Gastroesophageal sphincter (tissue), 3 donors: ENCODE measurements around the gene RND1.

Source experiments
- EP300 ChIP-seq: sonication (generic); formaldehyde crosslinking; IDR thresholded peaks from one replicate; pipeline ENCODE4 v1.6.1; 2017; ENCODE audit warnings: antibody characterized with exemption, mild to moderate bottlenecking
- POLR2A ChIP-seq, 2 donors: fragments of 450-650 bp; IDR thresholded peaks; one replicate each; pipeline ENCODE4 v1.6.1; 2017; ENCODE audit warnings: antibody characterized with exemption in 2 of 2, mild to moderate bottlenecking in 2 of 2, moderate library complexity in 1 of 2
- POLR2AphosphoS5 ChIP-seq: sonication (generic); formaldehyde crosslinking; IDR thresholded peaks from one replicate; pipeline ENCODE4 v1.6.1; 2017; ENCODE audit warnings: antibody characterized with exemption
- TF ChIP-seq, protein P1 (sequence below), 4 experiments: fragments of 200-600 bp in 2 of 4; fragments of 450-650 bp in 2 of 4; sonication (generic) in 1 of 4; IDR thresholded peaks; one replicate each; pipeline ENCODE4 v1.5.1; 2017 to 2019; ENCODE audit warnings: antibody characterized with exemption in 4 of 4, mild to moderate bottlenecking in 2 of 4, moderate library complexity in 2 of 4

DNA sequence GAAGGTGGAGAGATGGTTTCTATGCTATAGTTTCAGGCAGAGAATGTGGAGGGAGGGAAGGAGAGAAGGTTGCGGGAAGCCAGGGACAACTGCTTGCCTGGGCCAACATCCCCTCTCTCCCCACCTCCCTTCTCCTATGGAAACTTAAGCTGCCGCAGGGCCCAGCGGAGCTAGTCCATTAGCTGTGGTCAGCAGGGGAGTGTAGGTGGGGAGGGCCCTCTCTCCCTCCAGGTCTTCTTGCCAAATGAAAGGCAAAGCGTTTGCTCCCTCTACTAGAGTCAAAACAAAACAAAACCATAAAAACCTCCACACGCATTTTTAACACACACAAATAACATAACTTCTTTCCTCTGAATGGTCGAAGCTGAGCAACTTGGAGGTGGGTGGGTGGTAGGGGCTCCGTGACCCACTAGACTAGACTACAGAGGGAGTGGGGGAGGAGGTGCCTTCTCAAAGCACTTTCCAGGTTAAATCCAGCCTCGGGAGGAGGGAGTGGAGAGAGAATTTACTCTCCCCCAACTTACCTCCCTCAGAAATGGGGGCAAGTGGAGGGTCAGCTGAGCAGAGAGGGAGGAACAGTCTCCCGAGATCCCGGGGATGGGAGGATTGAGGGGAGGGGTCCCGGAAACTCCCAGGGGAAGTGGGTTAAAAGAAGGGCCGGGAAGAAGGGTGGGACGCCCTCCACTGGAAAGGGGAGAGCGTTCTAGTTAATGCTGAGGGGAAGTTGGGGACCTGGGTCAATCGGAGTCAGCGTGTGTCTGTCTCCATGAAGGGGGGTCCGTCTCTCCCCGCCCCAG lies 52.0 kb downstream of the RND1 start:
- TF ChIP-seq, protein P1, sequence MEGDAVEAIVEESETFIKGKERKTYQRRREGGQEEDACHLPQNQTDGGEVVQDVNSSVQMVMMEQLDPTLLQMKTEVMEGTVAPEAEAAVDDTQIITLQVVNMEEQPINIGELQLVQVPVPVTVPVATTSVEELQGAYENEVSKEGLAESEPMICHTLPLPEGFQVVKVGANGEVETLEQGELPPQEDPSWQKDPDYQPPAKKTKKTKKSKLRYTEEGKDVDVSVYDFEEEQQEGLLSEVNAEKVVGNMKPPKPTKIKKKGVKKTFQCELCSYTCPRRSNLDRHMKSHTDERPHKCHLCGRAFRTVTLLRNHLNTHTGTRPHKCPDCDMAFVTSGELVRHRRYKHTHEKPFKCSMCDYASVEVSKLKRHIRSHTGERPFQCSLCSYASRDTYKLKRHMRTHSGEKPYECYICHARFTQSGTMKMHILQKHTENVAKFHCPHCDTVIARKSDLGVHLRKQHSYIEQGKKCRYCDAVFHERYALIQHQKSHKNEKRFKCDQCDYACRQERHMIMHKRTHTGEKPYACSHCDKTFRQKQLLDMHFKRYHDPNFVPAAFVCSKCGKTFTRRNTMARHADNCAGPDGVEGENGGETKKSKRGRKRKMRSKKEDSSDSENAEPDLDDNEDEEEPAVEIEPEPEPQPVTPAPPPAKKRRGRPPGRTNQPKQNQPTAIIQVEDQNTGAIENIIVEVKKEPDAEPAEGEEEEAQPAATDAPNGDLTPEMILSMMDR (IDR thresholded peaks at IDR 0.05): no peak
- no peak for TF ChIP-seq POLR2A (IDR thresholded peaks at IDR 0.05)
- no peak for TF ChIP-seq POLR2AphosphoS5
- no peak for TF ChIP-seq EP300
